Adrenal gland (tissue), 12 donors: ENCODE results near the gene ZNF862. TPM values are rescaled to one million over a fixed set of nuclear protein-coding genes. Genes with fewer than 3 reads are reported as not detected.
"Not testable (repeated sequence)": the region's sequence is repeated elsewhere in the genome, so short reads cannot be mapped to it uniquely, and the experiment has no call there.

Source experiments
- DNase-seq, 7 donors: peaks; one replicate each; pipeline ENCODE4 v3.0.0-alpha.2; 2019 to 2020
- H3K27ac ChIP-seq, 5 donors: fragments of 200-600 bp; sonication (generic) in 4 of 5; 1 replicate in 3 of 5; 2 replicates in 2 of 5; pipeline versions ENCODE4 v1.5.1 to v1.8.0; 2016 to 2020; ENCODE audit warnings: mild to moderate bottlenecking in 1 of 5
- H3K27me3 ChIP-seq: fragments of 200-600 bp; 2 replicates; pipeline ENCODE4 v1.8.0; 2021
- H3K36me3 ChIP-seq, 2 donors: fragments of 200-600 bp; replicated peaks in 1 of 2; 1 replicate in 1 of 2; 2 replicates in 1 of 2; pipeline versions ENCODE4 v1.5.1 to v1.8.0; 2018 to 2022
- H3K4me1 ChIP-seq, 2 donors: fragments of 200-600 bp; replicated peaks in 1 of 2; 1 replicate in 1 of 2; 2 replicates in 1 of 2; pipeline versions ENCODE4 v1.5.1 to v1.8.0; 2018 to 2021
- H3K4me3 ChIP-seq, 4 donors: fragments of 200-600 bp; sonication (generic) in 3 of 4; one replicate each; pipeline ENCODE4 v1.5.1; 2016 to 2018
- H3K9me3 ChIP-seq, 3 donors: fragments of 200-600 bp; sonication (generic) in 1 of 3; replicated peaks in 1 of 3; 1 replicate in 2 of 3; 2 replicates in 1 of 3; pipeline versions ENCODE4 v1.5.1 to v1.8.0; 2016 to 2021
- POLR2A ChIP-seq, 2 donors: fragments of 450-650 bp; IDR thresholded peaks; one replicate each; pipeline ENCODE4 v1.6.1; 2017; ENCODE audit warnings: antibody characterized with exemption in 2 of 2, mild to moderate bottlenecking in 2 of 2, moderate library complexity in 1 of 2
- WGBS, 4 donors: extraction: QIAGEN DNeasy Blood & Tissue Kit in 2 of 4; methylation state at CpG; one replicate each; pipeline versions ENCODE4 v1.1.5 to v1.1.7; 2013 to 2017; 5-methylcytosine and 5-hydroxymethylcytosine counted together
- intact Hi-C, 2 donors: fragments of 100-400 bp; cut with DNase I; formaldehyde crosslinking; loops; one replicate each; pipeline versions ENCODE4 v1.14.1 to v1.15.0; 2022 to 2023
- polyA plus RNA-seq, 3 donors: library from polyadenylated mRNA; stranded (reverse); fragments of 200-250 nt in 2 of 3; fragments of 350-450 nt in 1 of 3; fragmentation: Illumina TruSeq in 1 of 3; extraction: RNeasy Lipid Tissue Mini Kit (QIAGEN cat#74804) in 1 of 3; gene quantifications; one replicate each; pipeline ENCODE4 v1.2.3, GENCODE V29; 2013 to 2014
- total RNA-seq, 9 donors: library from RNA; depleted of rRNA in 4 of 9; stranded (reverse); fragments of >200 nt in 4 of 9; fragments of 120-200 nt in 1 of 9; fragmentation: NEBNext Ultra II Directional in 1 of 9; extraction: Animal tissue kit (Norgen Biotek cat#: 25700) in 1 of 9; gene quantifications; one replicate each; pipeline versions ENCODE4 v1.1.0 to v1.2.4, GENCODE V29; 2013 to 2023
- TF ChIP-seq, protein P1 (sequence below), 6 experiments: fragments of 450-650 bp in 4 of 6; fragments of 200-600 bp in 2 of 6; sonication (generic) in 1 of 6; IDR thresholded peaks; 1 replicate in 5 of 6; 2 replicates in 1 of 6; pipeline versions ENCODE4 v1.5.1 to v1.8.0; 2016 to 2021; ENCODE audit warnings: antibody characterized with exemption in 6 of 6, mild to moderate bottlenecking in 2 of 6, moderate library complexity in 1 of 6
- donor health status: healthy with polysubstance abuse.
- donor health status: Bipolar disorder and iron deficiency.
- donor health status: DM: yes; HTN: yes; CAD: no.
- donor health status: DM: no; HTN: no; CAD: no.
- donor health status: DM: no; HTN: no; CAD: no.
- donor health status: DM: yes; HTN: yes; CAD: no.

ZNF862 gene
- total and polyA plus RNA-seq, 12 donors: 7.3 to 32.9 (median 13.9) TPM

- intact Hi-C loops: no loop called here
Measured at GRCh38 chr7:149886018-149886415, 47.8 kb downstream of the ZNF862 start.

GRCh38 chr7:149887311-149887710 is 49.1 kb downstream of the ZNF862 start:
- peaks cover 0 to 27% of the 10 kb centered on the region in 2 donors for H3K4me1 ChIP-seq

More at GRCh38 chr7:149886018-149886415, 47.8 kb downstream of the ZNF862 start:
- TF ChIP-seq, protein P1, sequence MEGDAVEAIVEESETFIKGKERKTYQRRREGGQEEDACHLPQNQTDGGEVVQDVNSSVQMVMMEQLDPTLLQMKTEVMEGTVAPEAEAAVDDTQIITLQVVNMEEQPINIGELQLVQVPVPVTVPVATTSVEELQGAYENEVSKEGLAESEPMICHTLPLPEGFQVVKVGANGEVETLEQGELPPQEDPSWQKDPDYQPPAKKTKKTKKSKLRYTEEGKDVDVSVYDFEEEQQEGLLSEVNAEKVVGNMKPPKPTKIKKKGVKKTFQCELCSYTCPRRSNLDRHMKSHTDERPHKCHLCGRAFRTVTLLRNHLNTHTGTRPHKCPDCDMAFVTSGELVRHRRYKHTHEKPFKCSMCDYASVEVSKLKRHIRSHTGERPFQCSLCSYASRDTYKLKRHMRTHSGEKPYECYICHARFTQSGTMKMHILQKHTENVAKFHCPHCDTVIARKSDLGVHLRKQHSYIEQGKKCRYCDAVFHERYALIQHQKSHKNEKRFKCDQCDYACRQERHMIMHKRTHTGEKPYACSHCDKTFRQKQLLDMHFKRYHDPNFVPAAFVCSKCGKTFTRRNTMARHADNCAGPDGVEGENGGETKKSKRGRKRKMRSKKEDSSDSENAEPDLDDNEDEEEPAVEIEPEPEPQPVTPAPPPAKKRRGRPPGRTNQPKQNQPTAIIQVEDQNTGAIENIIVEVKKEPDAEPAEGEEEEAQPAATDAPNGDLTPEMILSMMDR (IDR thresholded peaks at IDR 0.05): no peak
- TF ChIP-seq POLR2A (IDR thresholded peaks at IDR 0.05): no peak
- Histone ChIP-seq H3K4me1 (peaks cover 0 to 27% of the 10 kb centered on the region in 2 donors), H3K9me3 (no peaks in the 10 kb centered on the region), H3K27me3 (no peaks in the 10 kb centered on the region), H3K36me3 (no peaks in the 10 kb centered on the region), H3K4me3 (no peak overlapping the region), H3K27ac (no peak overlapping the region)
- 69 to 83% (median 73%) methylated on average over 4 of the region's 4 CpGs for WGBS, 4 donors
- no peak for DNase-seq

DNA sequence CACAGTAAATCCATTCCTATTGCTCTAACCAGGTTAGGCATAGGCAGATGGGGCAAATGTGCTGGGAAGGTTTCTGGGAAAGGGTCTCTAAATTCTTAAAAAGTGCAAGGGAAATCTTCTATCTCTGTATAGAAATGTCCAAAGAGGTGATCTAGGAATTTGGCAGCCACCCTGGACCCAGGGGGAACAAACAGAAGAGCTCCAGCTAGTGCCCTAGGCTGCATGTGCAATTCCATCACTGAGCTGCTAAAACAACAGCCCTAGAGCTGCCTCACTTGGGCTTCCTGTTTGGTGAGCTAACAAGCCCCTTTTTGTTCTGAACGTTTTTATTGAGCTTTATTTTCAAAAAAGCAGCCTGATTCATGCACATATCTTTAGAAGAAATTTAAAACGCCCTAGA is 52.5 kb downstream of the ZNF862 start:
- H3K4me1 ChIP-seq, DNase-seq, H3K9me3 ChIP-seq, H3K27ac ChIP-seq, H3K36me3 ChIP-seq, H3K4me3 ChIP-seq, intact Hi-C loops, H3K27me3 ChIP-seq: not testable (repeated sequence)
- WGBS, 4 donors: 36 to 52% (median 46%) methylated on average over 2 of the region's 2 CpGs; no CpG with 5 or more reads in 1 of the 4 donors

More at GRCh38 chr7:149887311-149887710, 49.1 kb downstream of the ZNF862 start:
- Histone ChIP-seq H3K4me3 (no peak overlapping the region), H3K9me3 (no peaks in the 10 kb centered on the region), H3K27me3 (no peaks in the 10 kb centered on the region), H3K36me3 (no peaks in the 10 kb centered on the region), H3K27ac (no peak overlapping the region)
- TF ChIP-seq POLR2A (IDR thresholded peaks at IDR 0.05): no peak
- TF ChIP-seq, protein P1 (IDR thresholded peaks at IDR 0.05): no peak
- WGBS, 4 donors: 93 to 98% (median 94%) methylated on average over 7 of the region's 7 CpGs
- no peak for DNase-seq
- intact Hi-C loops: no loop called here

DNA sequence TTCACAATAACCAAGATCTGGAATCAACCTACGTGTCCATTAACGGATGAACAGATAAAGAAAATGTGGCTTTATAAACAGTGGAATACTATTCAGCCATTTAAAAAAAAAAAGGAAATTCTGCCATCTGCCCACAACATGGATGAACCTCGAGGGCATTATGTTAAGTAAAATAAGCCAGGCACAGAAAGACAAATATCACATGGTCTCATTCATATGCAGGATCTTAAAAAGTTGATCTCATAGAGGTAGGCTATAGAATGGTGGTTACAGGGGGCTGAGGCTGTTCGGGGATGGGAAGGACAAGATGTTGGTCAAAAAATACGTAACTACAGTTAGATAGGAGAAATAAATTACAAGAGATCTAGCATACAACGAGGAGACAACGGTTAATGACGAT is 56.8 kb downstream of the ZNF862 start:
- 79 to 82% (median 80%) methylated on average over 8 of the region's 8 CpGs for WGBS, 4 donors
- H3K9me3 ChIP-seq, H3K36me3 ChIP-seq, intact Hi-C loops, DNase-seq, H3K4me3 ChIP-seq, H3K4me1 ChIP-seq, H3K27me3 ChIP-seq, H3K27ac ChIP-seq: not testable (repeated sequence)

DNA sequence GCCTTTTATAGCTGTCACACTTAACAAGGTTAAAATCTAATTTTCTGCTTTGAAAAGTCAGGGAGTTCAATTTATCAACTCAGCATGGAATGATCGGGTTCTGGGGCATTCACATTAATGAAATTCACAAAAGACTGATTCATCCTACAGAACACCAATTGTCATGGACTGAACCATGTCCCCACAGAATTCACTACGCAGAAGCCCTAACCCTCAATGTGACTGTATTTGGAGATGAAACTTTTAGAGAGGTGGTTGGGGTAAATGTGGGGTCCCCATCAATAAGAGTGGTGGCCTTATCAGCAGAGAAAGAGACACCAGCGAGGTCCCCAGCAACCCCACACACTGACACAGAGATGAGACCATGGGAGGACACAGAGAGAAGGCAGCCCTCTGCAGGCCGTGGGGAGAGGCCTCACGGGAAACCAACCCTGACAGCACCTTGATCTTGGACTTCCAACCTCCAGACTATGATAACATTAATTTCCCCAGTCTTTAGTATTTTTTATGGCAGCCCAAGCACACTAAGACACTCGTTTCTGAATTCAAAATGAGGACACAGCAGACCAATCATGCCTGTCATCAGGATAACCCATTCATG is 69.7 kb downstream of the ZNF862 start:
- intact Hi-C loops, DNase-seq, H3K27me3 ChIP-seq, H3K4me3 ChIP-seq, H3K9me3 ChIP-seq, H3K4me1 ChIP-seq, H3K27ac ChIP-seq, H3K36me3 ChIP-seq: not testable (repeated sequence)
- 62 to 86% (median 81%) methylated on average over 4 of the region's 6 CpGs for WGBS, 4 donors

- DNase-seq, H3K27me3 ChIP-seq, H3K36me3 ChIP-seq, H3K4me3 ChIP-seq, H3K4me1 ChIP-seq, H3K9me3 ChIP-seq, intact Hi-C loops, H3K27ac ChIP-seq: not testable (repeated sequence)
- 79 to 92% (median 87%) methylated on average over 7 of the region's 9 CpGs for WGBS, 4 donors
Measured at GRCh38 chr7:149910219-149910618, 72.0 kb downstream of the ZNF862 start.

GRCh38 chr7:149912126-149912525 is 74.0 kb downstream of the ZNF862 start:
- 76 to 90% (median 86%) methylated on average over 1 to 2 of the region's 4 CpGs for WGBS, 4 donors
- intact Hi-C loops, H3K36me3 ChIP-seq, H3K27ac ChIP-seq, DNase-seq, H3K4me1 ChIP-seq, H3K4me3 ChIP-seq, H3K27me3 ChIP-seq, H3K9me3 ChIP-seq: not testable (repeated sequence)
